SU-DHL-6 (cell line): ENCODE results near the gene NFATC1.

Source experiments
- H2AFZ ChIP-seq: fragments of 200-600 bp; sonication (generic); 2 replicates; pipeline ENCODE4 v1.6.1; 2014; ENCODE audit warnings: low read depth, mild to moderate bottlenecking, moderate library complexity, mixed read lengths, antibody characterized with exemption, low read length; ENCODE audit not compliant: severe bottlenecking
- H3F3A ChIP-seq: fragments of 200-600 bp; shearing (Covaris generic); 2 replicates; pipeline ENCODE4 v1.6.0; 2016; ENCODE audit warnings: antibody characterized with exemption, mild to moderate bottlenecking; ENCODE audit not compliant: insufficient read depth
- H3K27ac ChIP-seq: fragments of 200-600 bp; sonication (generic); 2 replicates; pipeline ENCODE4 v1.5.1; 2016; ENCODE audit warnings: low read depth, mild to moderate bottlenecking, low read length, moderate library complexity, mixed read lengths
- H3K27me3 ChIP-seq: fragments of 200-600 bp; sonication (generic), shearing (Covaris generic); 2 replicates; pipeline ENCODE4 v1.6.0; 2014; ENCODE audit warnings: mild to moderate bottlenecking, low read length
- H3K36me3 ChIP-seq: fragments of 200-600 bp; sonication (generic); 2 replicates; pipeline ENCODE4 v1.6.1; 2014; ENCODE audit warnings: mild to moderate bottlenecking, low read length, mixed read lengths
- H3K4me2 ChIP-seq: fragments of 300-600, 200-600 bp; shearing (Covaris generic), sonication (generic); 2 replicates; pipeline ENCODE4 v1.6.0; 2014; ENCODE audit warnings: low read length, low read depth, mild to moderate bottlenecking; ENCODE audit not compliant: poor library complexity, severe bottlenecking
- H3K4me3 ChIP-seq: fragments of 200-600 bp; sonication (generic); 2 replicates; pipeline ENCODE4 v1.5.1; 2014; ENCODE audit warnings: antibody characterized with exemption, low read length, mild to moderate bottlenecking, mixed read lengths; ENCODE audit not compliant: insufficient read depth, poor library complexity, severe bottlenecking
- H3K79me2 ChIP-seq: fragments of 200-600 bp; sonication (generic); 2 replicates; pipeline ENCODE4 v1.6.1; 2014; ENCODE audit warnings: mild to moderate bottlenecking, low read length, moderate library complexity; ENCODE audit not compliant: insufficient read depth
- H3K9ac ChIP-seq: fragments of 200-600 bp; sonication (generic); 2 replicates; pipeline ENCODE4 v1.7.0; 2014; ENCODE audit warnings: mild to moderate bottlenecking, low read length
- H3K9me2 ChIP-seq: fragments of 200-600 bp; sonication (generic); replicated peaks from 2 replicates; pipeline ENCODE4 v1.6.1; 2014; ENCODE audit warnings: low read length; ENCODE audit not compliant: insufficient read depth
- H3K9me3 ChIP-seq: fragments of 200-600 bp; sonication (generic); 2 replicates; pipeline ENCODE4 v1.6.1; 2014; ENCODE audit warnings: low read length, mixed read lengths; ENCODE audit not compliant: insufficient read depth
- H4K20me1 ChIP-seq: fragments of 200-600 bp; sonication (generic); 2 replicates; pipeline ENCODE4 v1.6.1; 2014; ENCODE audit warnings: low read depth, mild to moderate bottlenecking, antibody characterized with exemption, low read length, moderate library complexity, mixed read lengths
- CTCF ChIP-seq: fragments of 200-600 bp; sonication (generic); IDR thresholded peaks from one replicate; pipeline ENCODE4 v1.5.1; 2017; ENCODE audit warnings: antibody characterized with exemption, mild to moderate bottlenecking, low read length, moderate library complexity; ENCODE audit not compliant: insufficient read depth, poor library complexity, severe bottlenecking
- EZH2phosphoT487 ChIP-seq: fragments of 200-600 bp; sonication (generic), shearing (Covaris generic); conservative IDR thresholded peaks from 2 replicates; pipeline ENCODE4 v1.6.1; 2018; ENCODE audit warnings: mild to moderate bottlenecking, antibody characterized with exemption, low read length, moderate library complexity, mixed read lengths

Gene NFATC1

DNA sequence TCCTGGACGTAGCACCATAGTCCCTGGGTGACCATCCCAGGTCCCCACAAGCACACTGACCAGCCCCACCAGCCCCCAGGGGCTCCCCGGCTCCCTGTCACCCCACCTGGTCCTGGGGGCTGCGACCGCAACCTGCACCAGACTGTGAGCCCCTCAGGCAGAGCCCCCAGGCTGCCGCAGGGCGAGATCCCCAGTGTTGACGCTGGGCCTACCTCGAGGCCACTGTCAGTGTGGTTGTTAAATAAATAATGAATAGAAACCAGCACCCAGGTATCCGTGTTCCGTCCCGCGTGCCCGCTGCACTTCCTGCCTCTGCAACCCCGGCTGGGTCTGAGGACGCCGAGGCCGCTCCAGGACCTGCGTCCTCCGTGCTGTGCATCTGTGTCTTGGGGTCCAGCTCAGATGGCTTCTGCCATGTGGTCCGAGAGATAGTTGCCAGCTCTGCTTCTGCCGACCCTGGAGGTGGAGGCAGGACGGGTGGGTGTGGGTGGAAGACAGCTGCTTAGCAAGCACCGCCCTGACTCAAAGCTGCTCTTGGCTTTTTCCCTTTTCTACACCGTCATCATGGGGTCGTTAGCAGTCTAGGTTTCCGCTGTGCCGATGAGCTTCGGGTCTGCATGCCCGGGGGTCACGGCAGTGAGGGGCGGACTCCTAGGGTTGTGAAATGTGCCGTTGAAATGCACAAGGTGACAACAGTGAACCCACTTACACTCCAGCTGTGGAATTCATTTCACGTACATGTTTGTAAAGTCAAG, 74.2 kb downstream of the NFATC1 start:
- Histone ChIP-seq H2AFZ (no peak overlapping the region), H3K4me2 (no peak overlapping the region), H3K9me2 (no peaks in the 10 kb centered on the region), H3K79me2 (no peaks in the 10 kb centered on the region), H3K4me3 (no peak overlapping the region), H3F3A (peaks cover 17% of the 10 kb centered on the region), H4K20me1 (no peaks in the 10 kb centered on the region), H3K9ac (no peak overlapping the region), H3K27ac (no peak overlapping the region), H3K36me3 (no peaks in the 10 kb centered on the region), H3K9me3 (no peaks in the 10 kb centered on the region), H3K27me3 (no peaks in the 10 kb centered on the region)
- TF ChIP-seq CTCF, result no peak
- TF ChIP-seq EZH2phosphoT487, result no peak

GRCh38 chr18:79470547-79470946, 74.8 kb downstream of the NFATC1 start:
- Histone ChIP-seq H2AFZ (no peak overlapping the region), H3K27ac (no peak overlapping the region), H3K27me3 (no peaks in the 10 kb centered on the region), H3K4me2 (no peak overlapping the region), H3K36me3 (no peaks in the 10 kb centered on the region), H3K4me3 (no peak overlapping the region), H3K9me2 (no peaks in the 10 kb centered on the region), H3K9ac (no peak overlapping the region), H4K20me1 (no peaks in the 10 kb centered on the region), H3F3A (peaks cover 14% of the 10 kb centered on the region), H3K79me2 (no peaks in the 10 kb centered on the region), H3K9me3 (no peaks in the 10 kb centered on the region)
- TF ChIP-seq CTCF, result no peak

DNA sequence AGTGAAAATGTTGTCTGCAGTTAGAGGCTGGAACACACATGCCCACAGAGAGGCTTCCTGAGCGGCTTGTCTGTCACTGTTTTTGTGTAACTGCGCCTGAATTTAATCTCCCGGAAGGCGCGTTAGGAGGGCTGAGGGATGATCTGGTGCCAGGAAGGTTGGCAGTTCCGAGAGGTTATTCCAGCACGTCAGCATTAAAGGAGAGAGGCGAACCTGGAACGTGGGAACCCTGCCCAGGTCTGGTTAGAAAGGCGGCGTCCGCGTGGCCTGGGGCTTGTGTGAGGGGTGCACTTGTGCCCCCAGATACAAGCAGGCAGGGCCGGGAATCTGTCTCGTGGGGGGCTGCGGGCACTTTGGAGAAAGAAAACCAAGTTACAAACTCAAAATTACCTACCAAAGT, 75.3 kb downstream of the NFATC1 start:
- Histone ChIP-seq H3K9me3 (no peaks in the 10 kb centered on the region), H3K27ac (no peak overlapping the region), H3K9me2 (no peaks in the 10 kb centered on the region), H3K9ac (no peak overlapping the region), H3K27me3 (no peaks in the 10 kb centered on the region), H3F3A (peaks cover 9% of the 10 kb centered on the region), H3K36me3 (no peaks in the 10 kb centered on the region), H2AFZ (no peak overlapping the region), H3K79me2 (no peaks in the 10 kb centered on the region), H3K4me2 (no peak overlapping the region), H3K4me3 (no peak overlapping the region), H4K20me1 (no peaks in the 10 kb centered on the region)
- no peak for TF ChIP-seq EZH2phosphoT487
- TF ChIP-seq CTCF, result no peak
